ENCODE measurements around the gene PCDHGC5.

DNA sequence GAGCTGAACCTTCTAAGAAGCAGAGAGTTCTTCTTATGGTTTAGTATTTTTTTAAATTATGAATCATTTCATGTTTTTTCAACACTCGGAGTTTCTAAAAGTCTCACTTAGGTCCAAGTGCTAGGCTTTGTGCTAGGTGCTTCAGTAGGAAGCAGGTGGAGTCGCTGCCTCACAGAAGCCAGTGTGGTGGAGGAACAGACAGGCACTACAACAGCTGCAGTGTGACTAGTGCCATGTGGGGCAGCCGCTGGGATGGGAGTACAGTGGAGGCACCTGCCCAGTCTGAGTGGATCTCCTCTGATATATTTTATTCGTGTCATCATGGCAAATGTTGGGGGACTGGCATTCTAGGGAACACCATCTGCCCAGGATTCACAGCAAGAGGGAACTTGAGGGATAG is 15.3 kb downstream of the PCDHGC5 start:
- TF ChIP-seq ZNF70 (CRISPR knock-in tag; IDR thresholded peaks at IDR 0.05) (no peak), ISL1 (CRISPR knock-in tag; IDR thresholded peaks at IDR 0.05) (no peak), GLIS3 (CRISPR knock-in tag; IDR thresholded peaks at IDR 0.05) (no peak), ESRRG (CRISPR knock-in tag; IDR thresholded peaks at IDR 0.05) (no peak), ZNF8 (CRISPR knock-in tag; IDR thresholded peaks at IDR 0.05) (no peak), PATZ1 (CRISPR knock-in tag; IDR thresholded peaks at IDR 0.05; ENCODE audit: borderline replicate concordance) (no peak), ZNF565 (CRISPR knock-in tag; conservative IDR thresholded peaks at IDR 0.05; ENCODE audit: low read depth) (no peak), TCF4 (CRISPR knock-in tag; IDR thresholded peaks at IDR 0.05; ENCODE audit: borderline replicate concordance) (no peak), RARB (CRISPR knock-in tag; IDR thresholded peaks at IDR 0.05) (no peak), ARNTL (CRISPR knock-in tag; IDR thresholded peaks at IDR 0.05; ENCODE audit: borderline replicate concordance, low read depth) (no peak)
- TF ChIP-seq, protein P1, sequence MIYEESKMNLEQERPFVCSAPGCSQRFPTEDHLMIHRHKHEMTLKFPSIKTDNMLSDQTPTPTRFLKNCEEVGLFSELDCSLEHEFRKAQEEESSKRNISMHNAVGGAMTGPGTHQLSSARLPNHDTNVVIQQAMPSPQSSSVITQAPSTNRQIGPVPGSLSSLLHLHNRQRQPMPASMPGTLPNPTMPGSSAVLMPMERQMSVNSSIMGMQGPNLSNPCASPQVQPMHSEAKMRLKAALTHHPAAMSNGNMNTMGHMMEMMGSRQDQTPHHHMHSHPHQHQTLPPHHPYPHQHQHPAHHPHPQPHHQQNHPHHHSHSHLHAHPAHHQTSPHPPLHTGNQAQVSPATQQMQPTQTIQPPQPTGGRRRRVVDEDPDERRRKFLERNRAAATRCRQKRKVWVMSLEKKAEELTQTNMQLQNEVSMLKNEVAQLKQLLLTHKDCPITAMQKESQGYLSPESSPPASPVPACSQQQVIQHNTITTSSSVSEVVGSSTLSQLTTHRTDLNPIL (CRISPR knock-in tag; IDR thresholded peaks at IDR 0.05; ENCODE audit: low read depth): no peak

Measured in SK-N-SH treated with all-trans-retinoic acid at 6 μM for 48 hours (cell line).